WTC11 (cell line): ENCODE results near the gene GRN. TPM values are rescaled to one million over a fixed set of nuclear protein-coding genes. Genes with fewer than 3 reads are reported as not detected.
A peak's percentile ranks its signal among the peaks of the same experiment; 100 is the strongest.

Source experiments
- ATAC-seq: fragments of 200-7000 bp; cut with Tn5 transposase; 2 replicates; pipeline ENCODE4 v1.10.0; 2021; ENCODE audit warnings: mild to moderate bottlenecking, moderate library complexity
- CTCF ChIA-PET: fragments of 300-600 bp; sonication (Branson Sonifier 250); formaldehyde crosslinking; loops from one replicate; lab custom pipeline; 2021; ENCODE audit warnings: antibody characterized with exemption; lab: Charles Lee
- POLR2A ChIA-PET: fragments of 350-600 bp; sonication (Branson Sonifier 250); formaldehyde crosslinking; loops from one replicate; lab custom pipeline; 2021; ENCODE audit warnings: antibody characterized with exemption; lab: Charles Lee
- DNase-seq: peaks from one replicate; pipeline ENCODE4 v3.0.0; 2021; ENCODE audit warnings: low spot score
- H3K27ac Mint-ChIP-seq: 2 replicates; pipeline ENCODE4 v1.8.0; 2021; ENCODE audit warnings: mixed read lengths
- H3K27me3 Mint-ChIP-seq: 2 replicates; pipeline ENCODE4 v1.8.0; 2021; ENCODE audit warnings: low read depth, mild to moderate bottlenecking, moderate library complexity, mixed read lengths
- H3K36me3 Mint-ChIP-seq: 2 replicates; pipeline ENCODE4 v1.8.0; 2021; ENCODE audit warnings: mixed read lengths
- H3K4me1 Mint-ChIP-seq: 2 replicates; pipeline ENCODE4 v1.8.0; 2022; ENCODE audit warnings: mixed read lengths
- H3K4me3 Mint-ChIP-seq: 2 replicates; pipeline ENCODE4 v1.8.0; 2021; ENCODE audit warnings: mild to moderate bottlenecking, moderate library complexity, mixed read lengths
- H3K9me3 Mint-ChIP-seq: 2 replicates; pipeline ENCODE4 v1.8.0; 2021; ENCODE audit warnings: mixed read lengths
- ELF4 ChIP-seq: sonication (generic); formaldehyde crosslinking; IDR thresholded peaks from 2 replicates; pipeline ENCODE4 v1.8.1; 2022; ENCODE audit warnings: low read depth, mild to moderate bottlenecking, moderate library complexity, missing genetic modification reagents
- FOXP1 ChIP-seq: sonication (generic); formaldehyde crosslinking; IDR thresholded peaks from 2 replicates; pipeline ENCODE4 v1.8.0; 2022; ENCODE audit warnings: missing genetic modification reagents, mild to moderate bottlenecking, moderate library complexity, borderline replicate concordance
- JAZF1 ChIP-seq: fragments of 250-450 bp; sonication (Bioruptor Pico); IDR thresholded peaks from 2 replicates; pipeline ENCODE4 v1.9.0; 2021; ENCODE audit warnings: moderate library complexity, mild to moderate bottlenecking, inconsistent platforms
- OVOL2 ChIP-seq: fragments of 250-450 bp; sonication (Bioruptor Pico); IDR thresholded peaks from 2 replicates; pipeline ENCODE4 v1.9.0; 2021; ENCODE audit warnings: mild to moderate bottlenecking, borderline replicate concordance
- SOX15 ChIP-seq: fragments of 250-450 bp; sonication (Bioruptor Pico); IDR thresholded peaks from 2 replicates; pipeline ENCODE4 v1.9.0; 2021; ENCODE audit warnings: mild to moderate bottlenecking
- ZNF423 ChIP-seq: fragments of 250-450 bp; sonication (Bioruptor Pico); IDR thresholded peaks from 2 replicates; pipeline ENCODE4 v2.1.2; 2022; ENCODE audit warnings: mild to moderate bottlenecking, moderate library complexity
- total RNA-seq: library from RNA; stranded (reverse); gene quantifications from 3 replicates; pipeline ENCODE4 v1.2.3, GENCODE V29; 2021
- TF ChIP-seq, protein P1 (sequence below): sonication (generic); formaldehyde crosslinking; conservative IDR thresholded peaks from 2 replicates; pipeline ENCODE4 v1.8.1; 2023; ENCODE audit warnings: mild to moderate bottlenecking, low read depth, missing genetic modification reagents, moderate library complexity
- TF ChIP-seq, protein P2 (sequence below): sonication (generic); formaldehyde crosslinking; IDR thresholded peaks from 2 replicates; pipeline ENCODE4 v1.8.1; 2022; ENCODE audit warnings: missing genetic modification reagents, borderline replicate concordance
- TF ChIP-seq, protein P3 (sequence below): sonication (generic); formaldehyde crosslinking; IDR thresholded peaks from 2 replicates; pipeline ENCODE4 v1.8.1; 2022; ENCODE audit warnings: low read depth, missing genetic modification reagents, borderline replicate concordance

The GRN gene
- total RNA-seq, 1 experiment from 2014 or later, result 177 TPM

DNA sequence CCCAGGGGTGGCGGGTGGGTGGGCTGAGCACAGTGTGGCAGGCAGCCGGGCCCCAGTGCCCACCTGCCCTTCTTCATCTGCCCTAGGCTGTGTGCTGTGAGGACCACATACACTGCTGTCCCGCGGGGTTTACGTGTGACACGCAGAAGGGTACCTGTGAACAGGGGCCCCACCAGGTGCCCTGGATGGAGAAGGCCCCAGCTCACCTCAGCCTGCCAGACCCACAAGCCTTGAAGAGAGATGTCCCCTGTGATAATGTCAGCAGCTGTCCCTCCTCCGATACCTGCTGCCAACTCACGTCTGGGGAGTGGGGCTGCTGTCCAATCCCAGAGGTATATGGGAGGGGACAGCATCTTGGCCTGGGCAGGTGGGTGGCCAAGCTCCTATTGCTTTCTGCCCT, 6.4 kb downstream of the GRN start (continued):
- TF ChIP-seq ELF4 (CRISPR knock-in tag), result no peak
- no peak for TF ChIP-seq SOX15 (CRISPR knock-in tag)
- TF ChIP-seq JAZF1 (CRISPR knock-in tag), result no peak
- TF ChIP-seq, protein P1, sequence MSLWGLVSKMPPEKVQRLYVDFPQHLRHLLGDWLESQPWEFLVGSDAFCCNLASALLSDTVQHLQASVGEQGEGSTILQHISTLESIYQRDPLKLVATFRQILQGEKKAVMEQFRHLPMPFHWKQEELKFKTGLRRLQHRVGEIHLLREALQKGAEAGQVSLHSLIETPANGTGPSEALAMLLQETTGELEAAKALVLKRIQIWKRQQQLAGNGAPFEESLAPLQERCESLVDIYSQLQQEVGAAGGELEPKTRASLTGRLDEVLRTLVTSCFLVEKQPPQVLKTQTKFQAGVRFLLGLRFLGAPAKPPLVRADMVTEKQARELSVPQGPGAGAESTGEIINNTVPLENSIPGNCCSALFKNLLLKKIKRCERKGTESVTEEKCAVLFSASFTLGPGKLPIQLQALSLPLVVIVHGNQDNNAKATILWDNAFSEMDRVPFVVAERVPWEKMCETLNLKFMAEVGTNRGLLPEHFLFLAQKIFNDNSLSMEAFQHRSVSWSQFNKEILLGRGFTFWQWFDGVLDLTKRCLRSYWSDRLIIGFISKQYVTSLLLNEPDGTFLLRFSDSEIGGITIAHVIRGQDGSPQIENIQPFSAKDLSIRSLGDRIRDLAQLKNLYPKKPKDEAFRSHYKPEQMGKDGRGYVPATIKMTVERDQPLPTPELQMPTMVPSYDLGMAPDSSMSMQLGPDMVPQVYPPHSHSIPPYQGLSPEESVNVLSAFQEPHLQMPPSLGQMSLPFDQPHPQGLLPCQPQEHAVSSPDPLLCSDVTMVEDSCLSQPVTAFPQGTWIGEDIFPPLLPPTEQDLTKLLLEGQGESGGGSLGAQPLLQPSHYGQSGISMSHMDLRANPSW (CRISPR knock-in tag), result no peak
- TF ChIP-seq, all 79 proteins: peak for 0

DNA sequence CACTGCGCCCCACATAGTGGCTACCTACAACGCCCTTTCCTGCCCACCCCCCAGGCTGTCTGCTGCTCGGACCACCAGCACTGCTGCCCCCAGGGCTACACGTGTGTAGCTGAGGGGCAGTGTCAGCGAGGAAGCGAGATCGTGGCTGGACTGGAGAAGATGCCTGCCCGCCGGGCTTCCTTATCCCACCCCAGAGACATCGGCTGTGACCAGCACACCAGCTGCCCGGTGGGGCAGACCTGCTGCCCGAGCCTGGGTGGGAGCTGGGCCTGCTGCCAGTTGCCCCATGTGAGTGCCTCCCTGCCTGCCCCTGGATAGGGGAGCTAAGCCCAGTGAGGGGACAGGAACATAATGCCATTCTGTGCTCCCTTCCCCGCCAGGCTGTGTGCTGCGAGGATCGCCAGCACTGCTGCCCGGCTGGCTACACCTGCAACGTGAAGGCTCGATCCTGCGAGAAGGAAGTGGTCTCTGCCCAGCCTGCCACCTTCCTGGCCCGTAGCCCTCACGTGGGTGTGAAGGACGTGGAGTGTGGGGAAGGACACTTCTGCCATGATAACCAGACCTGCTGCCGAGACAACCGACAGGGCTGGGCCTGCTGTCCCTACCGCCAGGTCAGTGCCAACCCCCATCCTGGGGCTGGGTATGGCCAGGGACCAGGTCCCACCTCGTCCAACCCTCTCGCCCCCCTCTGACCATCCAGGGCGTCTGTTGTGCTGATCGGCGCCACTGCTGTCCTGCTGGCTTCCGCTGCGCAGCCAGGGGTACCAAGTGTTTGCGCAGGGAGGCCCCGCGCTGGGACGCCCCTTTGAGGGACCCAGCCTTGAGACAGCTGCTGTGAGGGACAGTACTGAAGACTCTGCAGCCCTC, 7.1 kb downstream of the GRN start:
- H3K4me3 Mint-ChIP-seq, result peak overlapping the region; percentile 65
- POLR2A ChIA-PET, result interaction anchor here (0.5 to 1.3 kb wide), 2 partner anchors 25 to 132 kb away, joined by 3 read pairs; no protein-coding TSS in a partner anchor
- peaks cover 3% of the 10 kb centered on the region; the same call in 1 of the 2 replicates for H3K27me3 Mint-ChIP-seq
- TF ChIP-seq FOXP1, result peak; percentile 70; the same call in 1 of the 2 replicates
- TF ChIP-seq, protein P2, sequence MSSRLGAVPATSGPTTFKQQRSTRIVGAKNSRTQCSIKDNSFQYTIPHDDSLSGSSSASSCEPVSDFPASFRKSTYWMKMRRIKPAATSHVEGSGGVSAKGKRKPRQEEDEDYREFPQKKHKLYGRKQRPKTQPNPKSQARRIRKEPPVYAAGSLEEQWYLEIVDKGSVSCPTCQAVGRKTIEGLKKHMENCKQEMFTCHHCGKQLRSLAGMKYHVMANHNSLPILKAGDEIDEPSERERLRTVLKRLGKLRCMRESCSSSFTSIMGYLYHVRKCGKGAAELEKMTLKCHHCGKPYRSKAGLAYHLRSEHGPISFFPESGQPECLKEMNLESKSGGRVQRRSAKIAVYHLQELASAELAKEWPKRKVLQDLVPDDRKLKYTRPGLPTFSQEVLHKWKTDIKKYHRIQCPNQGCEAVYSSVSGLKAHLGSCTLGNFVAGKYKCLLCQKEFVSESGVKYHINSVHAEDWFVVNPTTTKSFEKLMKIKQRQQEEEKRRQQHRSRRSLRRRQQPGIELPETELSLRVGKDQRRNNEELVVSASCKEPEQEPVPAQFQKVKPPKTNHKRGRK, result no peak
- TF ChIP-seq, protein P3, sequence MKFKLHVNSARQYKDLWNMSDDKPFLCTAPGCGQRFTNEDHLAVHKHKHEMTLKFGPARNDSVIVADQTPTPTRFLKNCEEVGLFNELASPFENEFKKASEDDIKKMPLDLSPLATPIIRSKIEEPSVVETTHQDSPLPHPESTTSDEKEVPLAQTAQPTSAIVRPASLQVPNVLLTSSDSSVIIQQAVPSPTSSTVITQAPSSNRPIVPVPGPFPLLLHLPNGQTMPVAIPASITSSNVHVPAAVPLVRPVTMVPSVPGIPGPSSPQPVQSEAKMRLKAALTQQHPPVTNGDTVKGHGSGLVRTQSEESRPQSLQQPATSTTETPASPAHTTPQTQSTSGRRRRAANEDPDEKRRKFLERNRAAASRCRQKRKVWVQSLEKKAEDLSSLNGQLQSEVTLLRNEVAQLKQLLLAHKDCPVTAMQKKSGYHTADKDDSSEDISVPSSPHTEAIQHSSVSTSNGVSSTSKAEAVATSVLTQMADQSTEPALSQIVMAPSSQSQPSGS, result no peak
- no peak for TF ChIP-seq OVOL2
- H3K27ac Mint-ChIP-seq, result no peak overlapping the region
- no peaks in the 10 kb centered on the region for H3K9me3 Mint-ChIP-seq
- H3K36me3 Mint-ChIP-seq, result no peaks in the 10 kb centered on the region
- H3K4me1 Mint-ChIP-seq, result peaks cover 9% of the 10 kb centered on the region
- no peak for ATAC-seq
- CTCF ChIA-PET, result interaction anchor here (0.9 to 7.8 kb wide), 14 partner anchors 11 to 188 kb away, joined by 3 to 102 read pairs (median 9); partner anchors contain the start of genes ASB16 and FAM171A2
- no peak for DNase-seq

DNA sequence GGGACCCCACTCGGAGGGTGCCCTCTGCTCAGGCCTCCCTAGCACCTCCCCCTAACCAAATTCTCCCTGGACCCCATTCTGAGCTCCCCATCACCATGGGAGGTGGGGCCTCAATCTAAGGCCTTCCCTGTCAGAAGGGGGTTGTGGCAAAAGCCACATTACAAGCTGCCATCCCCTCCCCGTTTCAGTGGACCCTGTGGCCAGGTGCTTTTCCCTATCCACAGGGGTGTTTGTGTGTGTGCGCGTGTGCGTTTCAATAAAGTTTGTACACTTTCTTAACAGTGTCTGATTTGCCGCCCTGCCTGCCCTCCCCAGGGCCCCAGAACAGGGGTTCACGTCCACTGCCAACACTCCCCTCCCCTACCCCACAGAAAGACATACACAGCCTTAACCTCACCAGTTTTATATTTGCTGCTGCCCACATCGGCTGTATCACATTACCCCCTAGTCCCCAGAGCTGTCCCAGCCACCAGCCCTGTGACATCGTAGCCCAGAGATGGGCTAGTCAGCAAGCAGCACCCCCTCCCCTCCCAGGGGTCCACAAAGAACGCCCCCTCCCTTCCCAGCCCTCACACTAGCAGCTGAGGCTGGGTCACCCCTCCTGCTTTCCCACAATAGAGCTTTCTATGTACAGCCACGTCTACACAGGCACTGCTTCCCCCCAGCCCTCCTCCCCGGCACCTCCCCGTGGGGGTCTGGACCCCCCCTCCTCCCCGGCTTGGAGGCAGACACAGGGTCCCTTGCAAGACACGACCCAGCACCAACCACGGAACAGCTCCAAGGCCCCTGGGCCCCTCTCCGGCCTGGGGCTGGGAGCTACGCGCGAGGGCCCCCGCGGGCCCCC, 7.9 kb downstream of the GRN start:
- ChIA-PET CTCF (interaction anchor here (0.5 to 7.8 kb wide), 24 partner anchors 8 to 425 kb away, joined by 3 to 102 read pairs (median 13); partner anchors contain the start of genes FAM171A2, GRN, SLC25A39 and TMUB2), POLR2A (interaction anchor here (0.5 to 1.3 kb wide), 3 partner anchors 26 to 637 kb away, joined by 3 read pairs; no protein-coding TSS in a partner anchor)
- TF ChIP-seq SOX15 (CRISPR knock-in tag) (no peak), ZNF423 (CRISPR knock-in tag) (0 out of 2 replicates have a peak, but pooled peaks have one; percentile 21)
- H3K27me3 Mint-ChIP-seq, result peaks cover 3% of the 10 kb centered on the region; the same call in 1 of the 2 replicates
- H3K4me3 Mint-ChIP-seq, result peak overlapping the region; percentile 65
- DNase-seq (no peak), ATAC-seq (no peak)
- H3K9me3 Mint-ChIP-seq, result no peaks in the 10 kb centered on the region
- no peak overlapping the region for H3K27ac Mint-ChIP-seq
- no peaks in the 10 kb centered on the region for H3K36me3 Mint-ChIP-seq
- peaks cover 9% of the 10 kb centered on the region for H3K4me1 Mint-ChIP-seq
